ENCODE data around the gene ESRRG. TPM values are rescaled to one million over a fixed set of nuclear protein-coding genes. Genes with fewer than 3 reads are reported as not detected.

ESRRG gene
- total RNA-seq, 2 donors from 2014 or later: not detected

DNA sequence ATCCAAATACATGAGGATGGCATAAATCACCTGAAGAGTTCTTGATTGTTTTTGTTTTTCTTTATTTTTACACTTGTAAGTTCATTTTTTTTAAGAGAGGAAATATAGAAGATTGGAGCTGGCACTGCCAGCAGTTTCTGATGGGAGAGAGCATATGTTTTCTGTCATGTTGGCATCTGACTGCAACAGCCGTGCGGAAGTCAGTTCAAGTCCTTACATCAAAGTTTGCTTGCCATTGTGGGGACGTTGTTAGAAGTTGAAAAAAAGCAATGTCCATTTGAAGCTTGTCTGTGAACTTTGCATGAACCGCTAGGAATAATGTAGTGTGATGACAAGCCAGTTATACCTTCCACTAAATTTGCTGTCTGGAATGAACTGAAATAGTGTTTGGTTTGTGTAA lies 173.4 kb downstream of the ESRRG start:
- DNase-seq (ENCODE audit: low spot score) (no peak), ATAC-seq (ENCODE audit: insufficient number of reproducible peaks, low FRiP score, low read depth) (no peak)
- TF ChIP-seq, protein P1, sequence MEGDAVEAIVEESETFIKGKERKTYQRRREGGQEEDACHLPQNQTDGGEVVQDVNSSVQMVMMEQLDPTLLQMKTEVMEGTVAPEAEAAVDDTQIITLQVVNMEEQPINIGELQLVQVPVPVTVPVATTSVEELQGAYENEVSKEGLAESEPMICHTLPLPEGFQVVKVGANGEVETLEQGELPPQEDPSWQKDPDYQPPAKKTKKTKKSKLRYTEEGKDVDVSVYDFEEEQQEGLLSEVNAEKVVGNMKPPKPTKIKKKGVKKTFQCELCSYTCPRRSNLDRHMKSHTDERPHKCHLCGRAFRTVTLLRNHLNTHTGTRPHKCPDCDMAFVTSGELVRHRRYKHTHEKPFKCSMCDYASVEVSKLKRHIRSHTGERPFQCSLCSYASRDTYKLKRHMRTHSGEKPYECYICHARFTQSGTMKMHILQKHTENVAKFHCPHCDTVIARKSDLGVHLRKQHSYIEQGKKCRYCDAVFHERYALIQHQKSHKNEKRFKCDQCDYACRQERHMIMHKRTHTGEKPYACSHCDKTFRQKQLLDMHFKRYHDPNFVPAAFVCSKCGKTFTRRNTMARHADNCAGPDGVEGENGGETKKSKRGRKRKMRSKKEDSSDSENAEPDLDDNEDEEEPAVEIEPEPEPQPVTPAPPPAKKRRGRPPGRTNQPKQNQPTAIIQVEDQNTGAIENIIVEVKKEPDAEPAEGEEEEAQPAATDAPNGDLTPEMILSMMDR (IDR thresholded peaks at IDR 0.05): no peak
- Histone ChIP-seq H3K9me3 (no peaks in the 10 kb centered on the region), H3K27ac (no peak overlapping the region), H3K36me3 (no peaks in the 10 kb centered on the region), H3K4me3 (no peak overlapping the region), H3K27me3 (replicated peaks; ENCODE audit: insufficient read depth) (no peaks in the 10 kb centered on the region), H3K4me1 (ENCODE audit: control insufficient read depth in 1 of 2, low read depth in 2 of 2) (no peaks in the 10 kb centered on the region)

DNA sequence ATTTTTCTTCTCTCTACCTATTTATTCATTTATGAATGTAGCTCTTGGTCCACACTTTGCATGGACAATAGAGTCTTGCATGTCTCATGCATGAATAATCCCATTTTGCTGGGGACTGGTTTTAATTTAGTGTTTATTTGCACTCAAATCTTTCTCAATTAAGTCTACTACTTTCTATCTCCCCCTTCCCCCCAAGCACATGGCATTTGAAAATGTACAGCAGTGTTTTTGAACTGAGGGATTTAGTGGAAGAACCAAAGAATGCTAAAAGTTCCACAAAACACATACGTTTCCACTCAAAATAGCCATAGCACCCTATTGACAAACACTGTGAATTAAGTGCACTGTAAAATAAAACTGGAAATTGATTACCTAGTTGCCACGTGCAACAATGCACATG lies 180.5 kb downstream of the ESRRG start:
- Histone ChIP-seq H3K36me3 (no peaks in the 10 kb centered on the region), H3K27ac (no peak overlapping the region), H3K27me3 (replicated peaks; ENCODE audit: insufficient read depth) (no peaks in the 10 kb centered on the region), H3K4me1 (ENCODE audit: control insufficient read depth in 1 of 2, low read depth in 2 of 2) (no peaks in the 10 kb centered on the region), H3K4me3 (no peak overlapping the region), H3K9me3 (no peaks in the 10 kb centered on the region)
- TF ChIP-seq, protein P1 (IDR thresholded peaks at IDR 0.05): no peak
- ATAC-seq (ENCODE audit: insufficient number of reproducible peaks, low FRiP score, low read depth) (no peak), DNase-seq (ENCODE audit: low spot score) (no peak)

DNA sequence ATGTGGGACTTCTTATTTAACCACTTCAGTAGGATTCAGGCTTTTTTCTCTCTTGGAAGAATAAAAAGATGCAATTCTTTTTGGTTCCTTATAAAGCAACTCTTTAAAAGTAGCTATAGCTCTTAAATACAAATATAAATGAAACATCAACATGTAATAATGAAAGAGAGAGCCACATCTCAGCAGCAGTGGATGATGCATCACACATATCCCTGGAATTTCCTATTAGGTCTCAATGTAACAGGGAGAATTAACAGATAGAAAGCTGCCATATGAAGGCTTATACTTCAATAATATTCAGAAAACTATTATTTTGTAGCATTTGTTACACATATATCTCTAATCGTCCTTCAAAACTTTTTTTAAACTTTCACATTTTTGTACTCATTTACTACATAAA lies 181.0 kb downstream of the ESRRG start:
- Histone ChIP-seq H3K4me3 (no peak overlapping the region), H3K36me3 (no peaks in the 10 kb centered on the region), H3K9me3 (no peaks in the 10 kb centered on the region), H3K27me3 (replicated peaks; ENCODE audit: insufficient read depth) (no peaks in the 10 kb centered on the region), H3K27ac (no peak overlapping the region), H3K4me1 (ENCODE audit: control insufficient read depth in 1 of 2, low read depth in 2 of 2) (no peaks in the 10 kb centered on the region)
- ATAC-seq (ENCODE audit: insufficient number of reproducible peaks, low FRiP score, low read depth): no peak
- no peak for DNase-seq (ENCODE audit: low spot score)
- TF ChIP-seq, protein P1 (IDR thresholded peaks at IDR 0.05): no peak

DNA sequence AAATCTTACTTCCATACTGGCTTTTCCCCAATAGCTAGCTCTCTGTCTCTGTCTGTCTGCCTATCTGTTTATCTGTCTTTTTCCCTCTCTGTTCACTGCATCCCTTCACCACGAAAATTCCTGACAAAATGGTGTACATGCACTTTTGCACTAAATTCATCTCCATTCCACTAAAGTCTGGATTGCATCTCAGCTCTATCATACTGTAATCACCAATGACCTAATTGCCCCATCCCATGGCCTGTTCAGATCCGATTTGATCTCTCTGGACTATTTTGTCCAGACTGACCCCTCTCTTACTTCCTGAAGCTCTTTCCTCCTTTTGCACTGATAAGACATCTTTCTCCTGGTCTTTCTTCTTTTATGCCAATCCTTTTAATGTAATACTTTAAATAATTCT lies 187.5 kb downstream of the ESRRG start:
- no peaks in the 10 kb centered on the region for H3K4me1 ChIP-seq (ENCODE audit: control insufficient read depth in 1 of 2, low read depth in 2 of 2)

DNA sequence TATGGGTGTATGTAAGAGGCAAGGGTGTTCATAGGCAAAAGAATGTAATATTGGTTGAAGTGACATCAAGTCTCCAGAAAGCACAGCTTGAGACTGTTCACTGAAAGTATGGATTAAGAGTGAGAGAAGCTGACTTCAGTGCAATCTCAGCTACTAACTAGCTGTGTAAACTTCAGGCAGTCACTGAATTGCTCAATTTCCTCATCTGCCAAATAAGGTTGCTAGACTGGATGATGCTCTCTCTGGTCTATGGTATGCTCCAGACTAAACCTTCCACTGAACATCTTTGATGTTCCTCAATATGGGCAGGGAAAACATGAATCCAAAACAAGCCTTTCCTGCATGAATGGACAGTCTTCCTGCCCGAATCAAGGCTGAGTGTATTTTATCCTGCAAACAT lies 188.2 kb downstream of the ESRRG start:
- ATAC-seq (ENCODE audit: insufficient number of reproducible peaks, low FRiP score, low read depth): no peak

More for the DNA sequence above, 187.5 kb downstream of the ESRRG start:
- Histone ChIP-seq H3K27me3 (replicated peaks; ENCODE audit: insufficient read depth) (no peaks in the 10 kb centered on the region), H3K36me3 (no peaks in the 10 kb centered on the region), H3K4me3 (no peak overlapping the region), H3K9me3 (no peaks in the 10 kb centered on the region), H3K27ac (no peak overlapping the region)
- no peak for DNase-seq (ENCODE audit: low spot score)
- TF ChIP-seq, protein P1 (IDR thresholded peaks at IDR 0.05): no peak
- ATAC-seq (ENCODE audit: insufficient number of reproducible peaks, low FRiP score, low read depth): no peak

More for the DNA sequence above, 188.2 kb downstream of the ESRRG start:
- H3K27ac ChIP-seq: no peak overlapping the region
- DNase-seq (ENCODE audit: low spot score): no peak
- no peak overlapping the region for H3K4me3 ChIP-seq
- H3K27me3 ChIP-seq (replicated peaks; ENCODE audit: insufficient read depth): no peaks in the 10 kb centered on the region
- no peaks in the 10 kb centered on the region for H3K36me3 ChIP-seq
- no peaks in the 10 kb centered on the region for H3K4me1 ChIP-seq (ENCODE audit: control insufficient read depth in 1 of 2, low read depth in 2 of 2)
- H3K9me3 ChIP-seq: no peaks in the 10 kb centered on the region
- TF ChIP-seq, protein P1 (IDR thresholded peaks at IDR 0.05): no peak

Data from thoracic aorta (tissue), 2 donors.